ENCODE results near the gene MSI1.

The MSI1 gene

GRCh38 chr12:120368789-120369602 is at the start of gene MSI1:
Gene MSI1 (minus strand): TSS chr12:120369164. CDS start chr12:120369091, 73 bp downstream.
- peak within 1 kb of the TSS; percentile 61 for H3K4me3 Mint-ChIP-seq
- CTCF ChIA-PET = no interaction called here

GRCh38 chr12:120417917-120418580 is 49.1 kb upstream of the MSI1 start:
- DNase-seq = no peak
- Mint-ChIP-seq H3K4me3 (no peak overlapping the region), H3K36me3 (no peaks in the 10 kb centered on the region), H3K9me3 (no peaks in the 10 kb centered on the region), H3K4me1 (no peaks in the 10 kb centered on the region), H3K27me3 (peaks cover 19% of the 10 kb centered on the region), H3K27ac (no peak overlapping the region)
- CTCF ChIA-PET = interaction anchor here (0.9 to 1.7 kb wide), 4 partner anchors 12 to 20 kb away, joined by 3 to 5 read pairs (median 4); no protein-coding TSS in a partner anchor

More at GRCh38 chr12:120368789-120369602, at the start of gene MSI1:
- H3K4me1 Mint-ChIP-seq = peaks cover 17% of the 10 kb centered on the region
- no peak within 1 kb of the TSS for H3K27ac Mint-ChIP-seq
- no peaks in the 10 kb centered on the region for H3K9me3 Mint-ChIP-seq
- peaks cover 80% of the 10 kb centered on the region for H3K27me3 Mint-ChIP-seq
- H3K36me3 Mint-ChIP-seq = no peaks in the 10 kb centered on the region
- no peak for DNase-seq

- Mint-ChIP-seq H3K27ac (no peak overlapping the region), H3K27me3 (peaks cover 15% of the 10 kb centered on the region), H3K4me1 (no peaks in the 10 kb centered on the region), H3K4me3 (no peak overlapping the region), H3K36me3 (no peaks in the 10 kb centered on the region), H3K9me3 (no peaks in the 10 kb centered on the region)
- CTCF ChIA-PET = interaction anchor here (0.8 kb wide), 1 partner anchor 22 kb away, joined by 3 read pairs; no protein-coding TSS in a partner anchor
- no peak for DNase-seq
These were observed 47.7 kb upstream of the MSI1 start for GRCh38 chr12:120416490-120417216.

GRCh38 chr12:120413901-120414695 is 45.1 kb upstream of the MSI1 start:
- H3K9me3 Mint-ChIP-seq = no peaks in the 10 kb centered on the region
- H3K27me3 Mint-ChIP-seq = peaks cover 9% of the 10 kb centered on the region
- H3K4me1 Mint-ChIP-seq = no peaks in the 10 kb centered on the region
- H3K36me3 Mint-ChIP-seq = no peaks in the 10 kb centered on the region
- DNase-seq = no peak
- no peak overlapping the region for H3K4me3 Mint-ChIP-seq
- H3K27ac Mint-ChIP-seq = no peak overlapping the region
- CTCF ChIA-PET = no interaction called here

- Mint-ChIP-seq H3K9me3 (no peaks in the 10 kb centered on the region), H3K4me1 (no peaks in the 10 kb centered on the region), H3K4me3 (no peak overlapping the region), H3K27me3 (peaks cover 11% of the 10 kb centered on the region), H3K36me3 (no peaks in the 10 kb centered on the region), H3K27ac (no peak overlapping the region)
- CTCF ChIA-PET = no interaction called here
- no peak for DNase-seq
These were observed 43.5 kb upstream of the MSI1 start for GRCh38 chr12:120412421-120412820.

GRCh38 chr12:120408771-120409170 is 39.8 kb upstream of the MSI1 start:
- CTCF ChIA-PET = no interaction called here
- Mint-ChIP-seq H3K4me1 (peaks cover 3% of the 10 kb centered on the region), H3K27me3 (peaks cover 9% of the 10 kb centered on the region), H3K9me3 (peaks cover 5% of the 10 kb centered on the region), H3K36me3 (no peaks in the 10 kb centered on the region), H3K27ac (no peak overlapping the region), H3K4me3 (no peak overlapping the region)
- DNase-seq = no peak

- Mint-ChIP-seq H3K27me3 (peaks cover 25% of the 10 kb centered on the region), H3K27ac (no peak overlapping the region), H3K36me3 (no peaks in the 10 kb centered on the region), H3K4me1 (peaks cover 3% of the 10 kb centered on the region), H3K9me3 (peaks cover 5% of the 10 kb centered on the region), H3K4me3 (no peak overlapping the region)
- no peak for DNase-seq
- CTCF ChIA-PET = no interaction called here
These were observed 37.6 kb upstream of the MSI1 start for GRCh38 chr12:120406553-120406952.

- H3K4me3 Mint-ChIP-seq = no peak overlapping the region
- DNase-seq = no peak
- peaks cover 5% of the 10 kb centered on the region for H3K9me3 Mint-ChIP-seq
- peaks cover 25% of the 10 kb centered on the region for H3K27me3 Mint-ChIP-seq
- peaks cover 3% of the 10 kb centered on the region for H3K4me1 Mint-ChIP-seq
- CTCF ChIA-PET = no interaction called here
- no peaks in the 10 kb centered on the region for H3K36me3 Mint-ChIP-seq
- no peak overlapping the region for H3K27ac Mint-ChIP-seq
These were observed 37.1 kb upstream of the MSI1 start for GRCh38 chr12:120406069-120406468.

- Mint-ChIP-seq H3K27me3 (peaks cover 25% of the 10 kb centered on the region), H3K36me3 (no peaks in the 10 kb centered on the region), H3K4me3 (no peak overlapping the region), H3K27ac (no peak overlapping the region), H3K4me1 (peaks cover 3% of the 10 kb centered on the region), H3K9me3 (peaks cover 5% of the 10 kb centered on the region)
- CTCF ChIA-PET = interaction anchor here (1.5 kb wide), 1 partner anchor 38 kb away, joined by 3 read pairs; no protein-coding TSS in a partner anchor
- peak; percentile 25 for DNase-seq
These were observed 35.3 kb upstream of the MSI1 start for GRCh38 chr12:120404271-120404670.

- peaks cover 3% of the 10 kb centered on the region for H3K4me1 Mint-ChIP-seq
- H3K9me3 Mint-ChIP-seq = peaks cover 5% of the 10 kb centered on the region
- H3K27ac Mint-ChIP-seq = no peak overlapping the region
- H3K36me3 Mint-ChIP-seq = no peaks in the 10 kb centered on the region
- CTCF ChIA-PET = interaction anchor here (1.5 kb wide), 1 partner anchor 37 kb away, joined by 3 read pairs; no protein-coding TSS in a partner anchor
- no peak for DNase-seq
- peaks cover 27% of the 10 kb centered on the region for H3K27me3 Mint-ChIP-seq
- H3K4me3 Mint-ChIP-seq = no peak overlapping the region
These were observed 34.9 kb upstream of the MSI1 start for GRCh38 chr12:120403869-120404268.

GRCh38 chr12:120402217-120402616 is 33.3 kb upstream of the MSI1 start:
- no peak for DNase-seq
- Mint-ChIP-seq H3K4me1 (peaks cover 3% of the 10 kb centered on the region), H3K27ac (no peak overlapping the region), H3K4me3 (no peak overlapping the region), H3K9me3 (peaks cover 5% of the 10 kb centered on the region), H3K27me3 (peaks cover 30% of the 10 kb centered on the region), H3K36me3 (no peaks in the 10 kb centered on the region)
- CTCF ChIA-PET = interaction anchor here (2.0 kb wide), 1 partner anchor 16 kb away, joined by 4 read pairs; no protein-coding TSS in a partner anchor

GRCh38 chr12:120399531-120399930 is 30.6 kb upstream of the MSI1 start:
- H3K36me3 Mint-ChIP-seq = no peaks in the 10 kb centered on the region
- no peak for DNase-seq
- H3K4me3 Mint-ChIP-seq = no peak overlapping the region
- no peak overlapping the region for H3K27ac Mint-ChIP-seq
- CTCF ChIA-PET = interaction anchor here (1.1 kb wide), 1 partner anchor 32 kb away, joined by 3 read pairs; no protein-coding TSS in a partner anchor
- peaks cover 5% of the 10 kb centered on the region for H3K4me1 Mint-ChIP-seq
- H3K9me3 Mint-ChIP-seq = peaks cover 5% of the 10 kb centered on the region
- peaks cover 49% of the 10 kb centered on the region for H3K27me3 Mint-ChIP-seq

- Mint-ChIP-seq H3K4me3 (no peak overlapping the region), H3K36me3 (no peaks in the 10 kb centered on the region), H3K4me1 (peaks cover 2% of the 10 kb centered on the region), H3K9me3 (no peaks in the 10 kb centered on the region), H3K27ac (no peak overlapping the region), H3K27me3 (peaks cover 52% of the 10 kb centered on the region)
- no peak for DNase-seq
- CTCF ChIA-PET = no interaction called here
These were observed 29.0 kb upstream of the MSI1 start for GRCh38 chr12:120397824-120398540.
